GM20431 (cell line): ENCODE data around the gene TNIP2.
"Not testable (repeated sequence)": the region's sequence is repeated elsewhere in the genome, so short reads cannot be mapped to it uniquely, and the experiment has no call there.

Experiments
- in situ Hi-C: fragments of 300-500 bp; cut with MseI, MboI; formaldehyde crosslinking; loops from one replicate; pipeline ENCODE4 v1.15.0; 2020; ENCODE audit warnings: low sequenced_read_pairs; ENCODE audit not compliant: unreplicated experiment

Gene TNIP2

GRCh38 chr4:2746891-2747695 lies 9.0 kb downstream of the TNIP2 start:
- in situ Hi-C loops, result no loop called here

- in situ Hi-C loops, result no loop called here
Observed at GRCh38 chr4:2745981-2746806, 9.9 kb downstream of the TNIP2 start.

- in situ Hi-C loops, result no loop called here
Observed at GRCh38 chr4:2745516-2745915, 10.6 kb downstream of the TNIP2 start.

- in situ Hi-C loops, result no loop called here
Observed at GRCh38 chr4:2744576-2745270, 11.4 kb downstream of the TNIP2 start.

- in situ Hi-C loops, result no loop called here
Observed at GRCh38 chr4:2743518-2744445, 12.4 kb downstream of the TNIP2 start.

GRCh38 chr4:2742823-2743517 lies 13.2 kb downstream of the TNIP2 start:
- in situ Hi-C loops, result no loop called here

GRCh38 chr4:2742081-2742822 lies 13.9 kb downstream of the TNIP2 start:
- in situ Hi-C loops, result no loop called here

- in situ Hi-C loops, result no loop called here
Observed at GRCh38 chr4:2741626-2742025, 14.5 kb downstream of the TNIP2 start.

GRCh38 chr4:2738296-2738695 lies 17.8 kb downstream of the TNIP2 start:
- in situ Hi-C loops, result not testable (repeated sequence)

- in situ Hi-C loops, result no loop called here
Observed at GRCh38 chr4:2735869-2736268, 20.3 kb downstream of the TNIP2 start.

- in situ Hi-C loops, result no loop called here
Observed at GRCh38 chr4:2734612-2735011, 21.5 kb downstream of the TNIP2 start.

GRCh38 chr4:2733844-2734574 lies 22.1 kb downstream of the TNIP2 start:
- in situ Hi-C loops, result no loop called here

- in situ Hi-C loops, result no loop called here
Observed at GRCh38 chr4:2733001-2733843, 22.9 kb downstream of the TNIP2 start.

GRCh38 chr4:2732526-2732925 lies 23.6 kb downstream of the TNIP2 start:
- in situ Hi-C loops, result no loop called here

GRCh38 chr4:2731907-2732317 lies 24.2 kb downstream of the TNIP2 start:
- in situ Hi-C loops, result no loop called here

GRCh38 chr4:2729533-2729875 lies 26.6 kb downstream of the TNIP2 start:
- in situ Hi-C loops, result no loop called here
